ENCODE results near the gene ADAMTS4. TPM values are rescaled to one million over a fixed set of nuclear protein-coding genes. Genes with fewer than 3 reads are reported as not detected.
A peak's percentile ranks its signal among the peaks of the same experiment; 100 is the strongest.

The ADAMTS4 gene
- total and polyA plus RNA-seq, 12 donors = 1.7 to 86.1 (median 13.2) TPM

- Histone ChIP-seq H3K9me3 (no peaks in the 10 kb centered on the region), H3K4me1 (peaks cover 3 to 53% (median 29%) of the 10 kb centered on the region in 9 donors), H3K4me3 (peak within 1 kb of the TSS; percentile 60 to 89 (median 76)), H3K36me3 (peaks cover 0 to 40% (median 10%) of the 10 kb centered on the region in 9 donors), H3K27me3 (no peaks in the 10 kb centered on the region), H3K27ac (peak within 1 kb of the TSS; percentile 70 to 93 (median 88))
- peak in 6 of 9 donors; percentile 12 to 46 (median 24) for TF ChIP-seq CTCF (IDR thresholded peaks at IDR 0.05)
- intact Hi-C loops (cut with DNase I) = no loop called here
- peak; percentile 95 to 98 (median 97) for ATAC-seq
- peak; percentile 89 to 93 for DNase-seq
- WGBS, 2 donors = 3 to 4% methylated on average over 50 of the region's 50 CpGs
These were observed 21.5 kb downstream of the ADAMTS4 start, which contains the start of gene B4GALT3 for GRCh38 chr1:161177112-161177935. Gene B4GALT3, minus strand, starts transcription at chr1:161177507. Its CDS starts 1,447 bp downstream, at chr1:161176060.

- TF ChIP-seq CTCF (IDR thresholded peaks at IDR 0.05) = no peak
- Histone ChIP-seq H3K4me1 (peaks cover 3 to 49% (median 36%) of the 10 kb centered on the region in 9 donors), H3K9me3 (no peaks in the 10 kb centered on the region), H3K36me3 (peaks cover 0 to 48% (median 15%) of the 10 kb centered on the region in 9 donors), H3K4me3 (peak overlapping the region; percentile 60 to 89 (median 76)), H3K27ac (peak overlapping the region; percentile 70 to 93 (median 88)), H3K27me3 (no peaks in the 10 kb centered on the region)
- DNase-seq (no peak), ATAC-seq (peak in 5 of 8 donors; percentile 4 to 42 (median 12))
- 16 to 19% methylated on average over 17 of the region's 17 CpGs for WGBS, 2 donors
- intact Hi-C loops (cut with DNase I) = no loop called here
These were observed 22.3 kb downstream of the ADAMTS4 start for GRCh38 chr1:161176468-161177111.

- Histone ChIP-seq H3K4me3 (peak overlapping the region in 8 of 10 donors; percentile 60 to 89 (median 72)), H3K4me1 (peaks cover 3 to 51% (median 36%) of the 10 kb centered on the region in 9 donors), H3K36me3 (peaks cover 0 to 55% (median 22%) of the 10 kb centered on the region in 9 donors), H3K27me3 (no peaks in the 10 kb centered on the region), H3K9me3 (no peaks in the 10 kb centered on the region), H3K27ac (peak overlapping the region in 6 of 10 donors; percentile 84 to 93 (median 90))
- ATAC-seq (no peak), DNase-seq (no peak)
- no peak for TF ChIP-seq CTCF (IDR thresholded peaks at IDR 0.05)
- intact Hi-C loops (cut with DNase I) = no loop called here
- 86 to 90% methylated on average over 10 of the region's 10 CpGs for WGBS, 2 donors
These were observed 22.9 kb downstream of the ADAMTS4 start for GRCh38 chr1:161175771-161176453.

- intact Hi-C loops (cut with DNase I) = no loop called here
- 96 to 97% methylated on average over 11 of the region's 11 CpGs for WGBS, 2 donors
- Histone ChIP-seq H3K27me3 (no peaks in the 10 kb centered on the region), H3K4me3 (no peak overlapping the region), H3K36me3 (peaks cover 0 to 65% (median 29%) of the 10 kb centered on the region in 9 donors), H3K27ac (peak overlapping the region in 1 of 10 donors; percentile 11), H3K4me1 (peaks cover 3 to 51% (median 36%) of the 10 kb centered on the region in 9 donors), H3K9me3 (no peaks in the 10 kb centered on the region)
- ATAC-seq (no peak), DNase-seq (no peak)
- no peak for TF ChIP-seq CTCF (IDR thresholded peaks at IDR 0.05)
These were observed 23.9 kb downstream of the ADAMTS4 start for GRCh38 chr1:161174911-161175310.

Data from heart right ventricle (tissue), 16 donors.